ENCODE results near the gene AQP1. TPM values are rescaled to one million over a fixed set of nuclear protein-coding genes. Genes with fewer than 3 reads are reported as not detected.

The AQP1 gene
- total and polyA plus RNA-seq, 2 of the 8 experiments (the other 6 are each of a cell fraction or from before 2014, with no cell fraction given), result 0.18 to 0.19 TPM

DNA sequence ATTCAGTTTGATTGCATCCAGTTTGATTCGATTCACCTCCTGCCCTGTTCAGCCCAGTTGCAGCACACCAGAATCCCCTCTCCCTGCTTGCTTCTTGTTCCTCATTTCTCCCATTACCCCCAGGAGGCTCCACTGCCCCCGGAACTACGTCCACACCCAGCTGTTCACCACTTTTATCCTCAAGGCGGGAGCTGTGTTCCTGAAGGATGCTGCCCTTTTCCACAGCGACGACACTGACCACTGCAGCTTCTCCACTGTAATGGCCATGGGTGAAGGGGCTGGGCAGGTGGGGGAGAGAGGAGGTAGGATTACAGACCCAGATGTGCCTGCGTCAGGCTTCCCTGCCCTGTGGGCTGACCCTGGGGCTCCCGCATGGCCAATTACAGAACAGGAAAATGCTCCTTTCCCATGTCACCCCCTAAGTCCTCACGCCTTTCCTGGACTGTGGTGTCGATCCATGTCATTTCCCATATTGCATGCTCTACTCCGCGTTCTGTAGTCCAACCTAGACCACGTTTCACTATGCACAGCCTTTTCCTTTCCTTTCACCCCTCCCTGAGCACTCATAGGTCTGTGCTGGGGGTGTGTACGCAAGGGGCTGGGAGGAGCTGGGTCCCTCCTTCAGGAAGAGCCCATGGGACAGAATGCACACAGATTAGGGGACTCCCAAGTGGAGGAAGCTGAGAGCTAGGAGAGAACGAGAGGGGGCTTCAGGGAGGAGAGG, 60.3 kb downstream of the AQP1 start:
- CTCF ChIA-PET (ENCODE audit: partially characterized antibody), result interaction anchor here (0.6 to 26.1 kb wide), 13 partner anchors 10 to 940 kb away, joined by 3 to 309 read pairs (median 4); partner anchors contain the start of gene AQP1
- no peak overlapping the region for H3K14ac ChIP-seq (ENCODE audit: insufficient read length)
- no peaks in the 10 kb centered on the region for H3K79me2 ChIP-seq (ENCODE audit: control insufficient read depth in 1 of 2, insufficient read depth in 2 of 2, low read length in 2 of 2)
- peaks cover 0 to 7% (median 4%) of the 10 kb centered on the region in 4 experiments; a peak in 4 of 7 replicates for H3K4me1 ChIP-seq (replicated peaks in 1 of 4; ENCODE audit: control insufficient read depth in 3 of 4, insufficient read depth in 4 of 4, low read length in 3 of 4)
- 88% methylated on average over 14 of the region's 15 CpGs; no CpG with 5 or more reads in 1 of the 2 experiments for WGBS, 2 experiments (ENCODE audit: extremely low coverage in 1 of 2, insufficient coverage in 1 of 2, insufficient read length in 1 of 2, insufficient replicate concordance in 2 of 2, low coverage in 1 of 2, low lambda C conversion rate in 2 of 2, missing lambda C conversion rate in 1 of 2)
- H3K9me3 ChIP-seq (ENCODE audit: insufficient read depth in 2 of 2, low read depth in 1 of 2, low read length in 1 of 2), result no peaks in the 10 kb centered on the region
- no peak overlapping the region for H3K23ac ChIP-seq (ENCODE audit: insufficient read length)
- H4K8ac ChIP-seq (ENCODE audit: extremely low read depth, insufficient read depth, low read length), result no peak overlapping the region
- no peak overlapping the region for H4K5ac ChIP-seq (ENCODE audit: insufficient read length, low read depth, low read length)
- no peaks in the 10 kb centered on the region for H3K36me3 ChIP-seq (ENCODE audit: control insufficient read depth in 2 of 4, insufficient read depth in 4 of 4, low read length in 3 of 4)
- no peak overlapping the region for H2BK120ac ChIP-seq (replicated peaks; ENCODE audit: low read depth, low read length)
- no peak overlapping the region for H3K4me3 ChIP-seq (ENCODE audit: extremely low read depth in 1 of 4, insufficient read depth in 2 of 4, low read depth in 3 of 4, low read length in 4 of 4)
- TF ChIP-seq, protein P1, sequence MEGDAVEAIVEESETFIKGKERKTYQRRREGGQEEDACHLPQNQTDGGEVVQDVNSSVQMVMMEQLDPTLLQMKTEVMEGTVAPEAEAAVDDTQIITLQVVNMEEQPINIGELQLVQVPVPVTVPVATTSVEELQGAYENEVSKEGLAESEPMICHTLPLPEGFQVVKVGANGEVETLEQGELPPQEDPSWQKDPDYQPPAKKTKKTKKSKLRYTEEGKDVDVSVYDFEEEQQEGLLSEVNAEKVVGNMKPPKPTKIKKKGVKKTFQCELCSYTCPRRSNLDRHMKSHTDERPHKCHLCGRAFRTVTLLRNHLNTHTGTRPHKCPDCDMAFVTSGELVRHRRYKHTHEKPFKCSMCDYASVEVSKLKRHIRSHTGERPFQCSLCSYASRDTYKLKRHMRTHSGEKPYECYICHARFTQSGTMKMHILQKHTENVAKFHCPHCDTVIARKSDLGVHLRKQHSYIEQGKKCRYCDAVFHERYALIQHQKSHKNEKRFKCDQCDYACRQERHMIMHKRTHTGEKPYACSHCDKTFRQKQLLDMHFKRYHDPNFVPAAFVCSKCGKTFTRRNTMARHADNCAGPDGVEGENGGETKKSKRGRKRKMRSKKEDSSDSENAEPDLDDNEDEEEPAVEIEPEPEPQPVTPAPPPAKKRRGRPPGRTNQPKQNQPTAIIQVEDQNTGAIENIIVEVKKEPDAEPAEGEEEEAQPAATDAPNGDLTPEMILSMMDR (IDR thresholded peaks at IDR 0.05; ENCODE audit: control extremely low read depth in 1 of 3, insufficient read depth in 1 of 3, low read depth in 1 of 3, low read length in 3 of 3), result peak in 1 of 3 experiments; percentile 1; a peak in 1 of 4 replicates
- TF ChIP-seq SIRT6 (IDR thresholded peaks at IDR 0.05; ENCODE audit: low read length) (no peak), PHF8 (conservative IDR thresholded peaks at IDR 0.05; ENCODE audit: low read depth, low read length) (no peak), ZNF274 (IDR thresholded peaks at IDR 0.05; ENCODE audit: borderline replicate concordance, extremely low read depth, low read length) (no peak)
- TF ChIP-seq, protein P2, sequence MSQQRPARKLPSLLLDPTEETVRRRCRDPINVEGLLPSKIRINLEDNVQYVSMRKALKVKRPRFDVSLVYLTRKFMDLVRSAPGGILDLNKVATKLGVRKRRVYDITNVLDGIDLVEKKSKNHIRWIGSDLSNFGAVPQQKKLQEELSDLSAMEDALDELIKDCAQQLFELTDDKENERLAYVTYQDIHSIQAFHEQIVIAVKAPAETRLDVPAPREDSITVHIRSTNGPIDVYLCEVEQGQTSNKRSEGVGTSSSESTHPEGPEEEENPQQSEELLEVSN (IDR thresholded peaks at IDR 0.05), result no peak
- H3K23me2 ChIP-seq (ENCODE audit: low read depth, low read length), result peaks cover 2% of the 10 kb centered on the region; the same call in 1 of the 2 replicates
- no peak overlapping the region for H3K18ac ChIP-seq (ENCODE audit: extremely low read depth, low read length)
- no peaks in the 10 kb centered on the region for H4K20me1 ChIP-seq (replicated peaks in 1 of 2; ENCODE audit: control insufficient read depth in 1 of 2, insufficient read depth in 2 of 2, low read length in 2 of 2)
- no peak overlapping the region for H3K27ac ChIP-seq (ENCODE audit: low read depth, low read length)
- DNase-seq (ENCODE audit: low read depth in 1 of 2, low spot score in 2 of 2), result no peak
- H2BK12ac ChIP-seq (ENCODE audit: low read depth, low read length), result no peak overlapping the region
- FAIRE-seq, result no peak
- no peak overlapping the region for H2AK5ac ChIP-seq (ENCODE audit: low read depth, low read length)
- no peak overlapping the region for H3K4ac ChIP-seq (replicated peaks; ENCODE audit: insufficient read length, low read depth, low read length)
- no peak overlapping the region for H4K91ac ChIP-seq (replicated peaks; ENCODE audit: insufficient read length, low read length)
- H3K56ac ChIP-seq (replicated peaks; ENCODE audit: insufficient read length, low read depth, low read length), result no peak overlapping the region
- H2AFZ ChIP-seq (ENCODE audit: low read length), result no peak overlapping the region
- no peaks in the 10 kb centered on the region; a peak in 2 of 7 replicates for H3K27me3 ChIP-seq (replicated peaks in 1 of 4; ENCODE audit: control insufficient read depth in 3 of 4, extremely low read depth in 1 of 4, insufficient read depth in 3 of 4, low read length in 3 of 4)
- no peak overlapping the region for H2BK20ac ChIP-seq (ENCODE audit: low read length)
- H3K79me1 ChIP-seq (ENCODE audit: low read depth, low read length), result no peaks in the 10 kb centered on the region
- H2BK5ac ChIP-seq (ENCODE audit: low read depth, low read length), result no peak overlapping the region
- no peak overlapping the region for H3K9ac ChIP-seq (replicated peaks in 1 of 4; ENCODE audit: extremely low read depth in 1 of 4, low read depth in 3 of 4, low read length in 3 of 4)
- no peak overlapping the region for H3K4me2 ChIP-seq (ENCODE audit: insufficient read depth in 1 of 2, low read depth in 2 of 2, low read length in 2 of 2)
- no peak overlapping the region for H2BK15ac ChIP-seq (ENCODE audit: low read length)
- POLR2A ChIA-PET (ENCODE audit: partially characterized antibody), result interaction anchor here (0.5 kb wide), 1 partner anchor 43 kb away, joined by 3 read pairs; no protein-coding TSS in a partner anchor
